GM12878 (cell line): ENCODE measurements around the gene JDP2. TPM values are rescaled to one million over a fixed set of nuclear protein-coding genes. Genes with fewer than 3 reads are reported as not detected.
A peak's percentile ranks its signal among the peaks of the same experiment; 100 is the strongest.

Source experiments
- ASH2L ChIP-seq: fragments of 300-600, 200-600 bp; sonication (generic); IDR thresholded peaks from 2 replicates; pipeline ENCODE4 v1.6.1; 2017; ENCODE audit warnings: low read depth, mild to moderate bottlenecking, borderline replicate concordance
- BHLHE40 ChIP-seq, 2 experiments: fragments of 450-650 bp in 1 of 2; IDR thresholded peaks; 2 replicates each; pipeline ENCODE4 v1.6.1; 2011 to 2017; ENCODE audit warnings: low read depth in 2 of 2, borderline replicate concordance in 1 of 2, improper control_type of control experiment in 1 of 2, low read length in 1 of 2, mild to moderate bottlenecking in 1 of 2
- BRCA1 ChIP-seq: IDR thresholded peaks from 2 replicates; pipeline ENCODE4 v1.6.1; 2011; ENCODE audit warnings: low read depth, low read length, improper control_type of control experiment
- CREM ChIP-seq: IDR thresholded peaks from 2 replicates; pipeline ENCODE4 v1.6.1; 2014; ENCODE audit warnings: antibody characterized with exemption, low read depth
- ELK1 ChIP-seq: IDR thresholded peaks from 2 replicates; pipeline ENCODE4 v1.6.1; 2012; ENCODE audit warnings: low read depth, low read length, improper control_type of control experiment
- ETV6 ChIP-seq, 2 experiments: fragments of 450-650 bp in 1 of 2; IDR thresholded peaks in 1 of 2; conservative IDR thresholded peaks in 1 of 2; 2 replicates each; pipeline ENCODE4 v1.6.1; 2014; ENCODE audit warnings: antibody characterized with exemption in 1 of 2, borderline replicate concordance in 1 of 2, low read depth in 1 of 2, mild to moderate bottlenecking in 1 of 2, moderate library complexity in 1 of 2
- FOS ChIP-seq: IDR thresholded peaks from 3 replicates; pipeline ENCODE4 v1.6.1; 2011; ENCODE audit warnings: borderline replicate concordance; ENCODE audit not compliant: insufficient read length; ENCODE audit errors: extremely low read depth
- HDAC2 ChIP-seq: fragments of 200-600 bp; sonication (generic); IDR thresholded peaks from 2 replicates; pipeline ENCODE4 v1.6.1; 2017
- HDGF ChIP-seq: fragments of 450-650 bp; IDR thresholded peaks from 2 replicates; pipeline ENCODE4 v1.6.1; 2016; ENCODE audit warnings: antibody characterized with exemption
- IRF5 ChIP-seq: fragments of 450-650 bp; IDR thresholded peaks from 2 replicates; pipeline ENCODE4 v1.6.1; 2017; ENCODE audit warnings: borderline replicate concordance
- MYB ChIP-seq: fragments of 150-350 bp; IDR thresholded peaks from 2 replicates; pipeline ENCODE4 v1.6.1; 2014; ENCODE audit warnings: mild to moderate bottlenecking, low read depth, low read length, borderline replicate concordance
- PAX5 ChIP-seq: IDR thresholded peaks from 2 replicates; pipeline ENCODE4 v1.6.1; 2011; ENCODE audit warnings: low read depth, low read length, borderline replicate concordance
- REST ChIP-seq: IDR thresholded peaks from 2 replicates; pipeline ENCODE4 v1.6.1; 2012; ENCODE audit warnings: mild to moderate bottlenecking, low read depth, low read length
- RUNX3 ChIP-seq: IDR thresholded peaks from 2 replicates; pipeline ENCODE4 v1.6.1; 2012; ENCODE audit warnings: low read length, inconsistent platforms
- TBL1XR1 ChIP-seq: IDR thresholded peaks from 2 replicates; pipeline ENCODE4 v1.6.1; 2012; ENCODE audit warnings: low read depth, low read length, improper control_type of control experiment
- WRNIP1 ChIP-seq: IDR thresholded peaks from 2 replicates; pipeline ENCODE4 v1.6.1; 2011; ENCODE audit warnings: low read depth, low read length, improper control_type of control experiment, borderline replicate concordance
- ZBTB40 ChIP-seq: fragments of 450-650 bp; IDR thresholded peaks from 2 replicates; pipeline ENCODE4 v1.6.1; 2016; ENCODE audit warnings: mild to moderate bottlenecking, moderate library complexity, borderline replicate concordance
- polyA plus RNA-seq, 11 experiments: library from polyadenylated mRNA; depleted of rRNA in 4 of 11; unstranded in 6 of 11; stranded (reverse) in 5 of 11; fragments of >200 nt; fragmentation: Nextera tagmentation in 4 of 11; fragmentation: Illumina TruSeq in 1 of 11; extraction: Ambion mirVana in 4 of 11; extraction: Trizol in 1 of 11; gene quantifications; 1 replicate in 1 of 11; 2 replicates in 10 of 11; pipeline versions ENCODE4 v1.2.1 to v1.2.3, GENCODE V29; 2011 to 2016; ENCODE audit warnings: inconsistent platforms in 2 of 11, missing spikeins in 2 of 11, low read depth in 1 of 11
- total RNA-seq, 4 experiments: library from RNA; depleted of rRNA in 3 of 4; stranded (reverse); fragments of >200 nt in 3 of 4; fragmentation: Illumina TruSeq in 1 of 4; extraction: Trizol in 1 of 4; gene quantifications; 2 replicates each; pipeline versions ENCODE4 v1.2.1 to v1.2.3, GENCODE V29; 2013 to 2021

Gene JDP2
- total and polyA plus RNA-seq, 10 of the 15 experiments (the other 5 are each of a cell fraction or from before 2014, with no cell fraction given) = 0.71 to 21.3 (median 11.2) TPM

- TF ChIP-seq ZBTB40 = no peak
- no peak for TF ChIP-seq ELK1
- TF ChIP-seq MYB = no peak
- no peak for TF ChIP-seq FOS
- TF ChIP-seq TBL1XR1 = no peak
- no peak for TF ChIP-seq BRCA1
- peak; percentile 76 for TF ChIP-seq RUNX3
- TF ChIP-seq HDAC2 = no peak
- TF ChIP-seq CREM = peak; percentile 52; the same call in 1 of the 2 replicates
- TF ChIP-seq HDGF = no peak
- TF ChIP-seq IRF5 = no peak
- 0 out of 2 replicates have a peak, but pooled peaks have one; percentile 42 for TF ChIP-seq WRNIP1
- TF ChIP-seq ETV6 (conservative IDR thresholded peaks at IDR 0.05 in 1 of 2, IDR thresholded peaks at IDR 0.05 in 1 of 2; ENCODE audit: borderline replicate concordance in 1 of 2, low read depth in 1 of 2) = no peak
- TF ChIP-seq PAX5 = peak; percentile 62; the same call in 1 of the 2 replicates
- no peak for TF ChIP-seq ASH2L
- TF ChIP-seq REST = no peak
- peak in 1 of 2 experiments; percentile 78; a peak in 3 of 4 replicates for TF ChIP-seq BHLHE40 (IDR thresholded peaks at IDR 0.05; ENCODE audit: borderline replicate concordance in 1 of 2, low read depth in 2 of 2, low read length in 1 of 2)
Measured at GRCh38 chr14:75514673-75515628, 87.1 kb downstream of the JDP2 start (continued).
